HepG2 (cell line): ENCODE measurements around the gene TOP2A. TPM values are rescaled to one million over a fixed set of nuclear protein-coding genes. Genes with fewer than 3 reads are reported as not detected.

Experiments used
- KDM3A ChIP-seq: IDR thresholded peaks from 2 replicates; pipeline ENCODE4 v1.6.1; 2018; ENCODE audit warnings: low read depth, missing compliant biosample characterization
- MAF1 ChIP-seq: sonication (generic); formaldehyde crosslinking; IDR thresholded peaks from 2 replicates; pipeline ENCODE4 v1.5.0; 2020; ENCODE audit warnings: missing genetic modification reagents, borderline replicate concordance
- MAFG ChIP-seq: sonication (generic); formaldehyde crosslinking; IDR thresholded peaks from 2 replicates; pipeline ENCODE4 v1.5.1; 2020; ENCODE audit warnings: mild to moderate bottlenecking, missing genetic modification reagents
- PITX1 ChIP-seq: sonication (generic); formaldehyde crosslinking; IDR thresholded peaks from 2 replicates; pipeline ENCODE4 v1.5.1; 2020; ENCODE audit warnings: mild to moderate bottlenecking, missing genetic modification reagents
- RBM39 ChIP-seq: fragments of 200-400 bp; formaldehyde crosslinking; IDR thresholded peaks from one replicate; pipeline ENCODE4 v1.6.1; 2018; ENCODE audit warnings: antibody characterized with exemption, mild to moderate bottlenecking, low read depth, low read length; ENCODE audit not compliant: poor library complexity, severe bottlenecking
- SMARCE1 ChIP-seq: fragments of 450-650 bp; IDR thresholded peaks from 2 replicates; pipeline ENCODE4 v1.6.1; 2017; ENCODE audit warnings: borderline replicate concordance
- TOPORS ChIP-seq: sonication (generic); formaldehyde crosslinking; IDR thresholded peaks from 2 replicates; pipeline ENCODE4 v1.8.0; 2023; ENCODE audit warnings: mild to moderate bottlenecking, missing genetic modification reagents
- ZNF407 ChIP-seq: sonication (generic); formaldehyde crosslinking; IDR thresholded peaks from one replicate; pipeline ENCODE4 v1.5.1; 2020; ENCODE audit warnings: mild to moderate bottlenecking, missing genetic modification reagents; ENCODE audit errors: not compliant biosample characterization
- ZNF556 ChIP-seq: sonication (generic); formaldehyde crosslinking; IDR thresholded peaks from 2 replicates; pipeline ENCODE4 v1.4.0; 2020; ENCODE audit warnings: mild to moderate bottlenecking, missing genetic modification reagents, borderline replicate concordance
- ZNF704 ChIP-seq: sonication (generic); formaldehyde crosslinking; IDR thresholded peaks from 2 replicates; pipeline ENCODE4 v1.8.1; 2023; ENCODE audit warnings: mild to moderate bottlenecking, inconsistent platforms, moderate library complexity, missing genetic modification reagents, borderline replicate concordance
- ZNF878 ChIP-seq: sonication (generic); formaldehyde crosslinking; IDR thresholded peaks from 2 replicates; pipeline ENCODE4 v1.8.1; 2023; ENCODE audit warnings: mild to moderate bottlenecking, missing genetic modification reagents, moderate library complexity
- ZNF891 ChIP-seq: sonication (generic); formaldehyde crosslinking; IDR thresholded peaks from 2 replicates; pipeline ENCODE4 v1.5.0; 2020; ENCODE audit warnings: mild to moderate bottlenecking, missing genetic modification reagents
- polyA plus RNA-seq, 8 experiments: library from polyadenylated mRNA; depleted of rRNA in 3 of 8; stranded (reverse) in 7 of 8; unstranded in 1 of 8; fragments of >200 nt; fragmentation: Illumina TruSeq in 4 of 8; extraction: Trizol in 4 of 8; gene quantifications; 2 replicates each; pipeline versions ENCODE4 v1.2.1 to v1.2.3, GENCODE V29; 2011 to 2016; ENCODE audit warnings: low read depth in 4 of 8, missing spikeins in 1 of 8, mixed read lengths in 1 of 8; ENCODE audit not compliant: insufficient read depth in 1 of 8
- total RNA-seq, 5 experiments: library from RNA; depleted of rRNA; stranded (reverse); fragments of >200 nt; fragmentation: Illumina TruSeq; extraction: Trizol; gene quantifications; 2 replicates each; pipeline ENCODE4 v1.2.3, GENCODE V29; 2016; ENCODE audit warnings: low read depth in 1 of 5

TOP2A gene
- total and polyA plus RNA-seq, 2 of the 13 experiments (the other 11 are each of a cell fraction or from before 2014, with no cell fraction given) = 108 to 327 TPM

- TF ChIP-seq ZNF407 (CRISPR knock-in tag) (no peak), ZNF878 (no peak; the same call in 1 of the 2 replicates), ZNF891 (CRISPR knock-in tag) (peak; percentile 73; the same call in 1 of the 2 replicates), KDM3A (CRISPR knock-in tag) (peak; percentile 88), MAFG (CRISPR knock-in tag) (no peak), MAF1 (CRISPR knock-in tag) (no peak), ZNF704 (CRISPR knock-in tag) (peak; percentile 89; the same call in 1 of the 2 replicates), PITX1 (CRISPR knock-in tag) (peak; percentile 61), SMARCE1 (no peak), ZNF556 (CRISPR knock-in tag) (peak; percentile 75; the same call in 1 of the 2 replicates), RBM39 (peak; percentile 74), TOPORS (CRISPR knock-in tag) (peak; percentile 85; the same call in 1 of the 2 replicates)
Measured at GRCh38 chr17:40362696-40363110, 55.0 kb downstream of the TOP2A start (continued).
